GM12891 (cell line): Measurements from ENCODE around the gene XXYLT1.

Experiments
- DNase-seq: peaks from one replicate; pipeline ENCODE4 v3.0.0; 2011; ENCODE audit warnings: low spot score; ENCODE audit not compliant: insufficient read length
- FAIRE-seq: peaks from 2 replicates; lab custom pipeline; 2011; peaks lifted over from hg19 to GRCh38; lab: Jason Lieb, UNC
- PAX5 ChIP-seq: IDR thresholded peaks from 2 replicates; pipeline ENCODE4 v1.6.1; 2011; ENCODE audit warnings: low read length, moderate library complexity, mild to moderate bottlenecking; ENCODE audit not compliant: insufficient read depth, severe bottlenecking
- POLR2A ChIP-seq: IDR thresholded peaks from 2 replicates; pipeline ENCODE4 v1.6.1; 2011; ENCODE audit warnings: low read depth, low read length, control low read depth
- POLR2AphosphoS5 ChIP-seq: IDR thresholded peaks from 2 replicates; pipeline ENCODE4 v1.6.1; 2011; ENCODE audit warnings: low read depth, low read length, control low read depth
- POU2F2 ChIP-seq: IDR thresholded peaks from 2 replicates; pipeline ENCODE4 v1.6.1; 2011; ENCODE audit warnings: low read depth, mild to moderate bottlenecking, control low read depth, low read length, moderate library complexity
- SPI1 ChIP-seq: IDR thresholded peaks from 2 replicates; pipeline ENCODE4 v1.6.1; 2011; ENCODE audit warnings: low read depth, low read length, control low read depth
- TAF1 ChIP-seq: IDR thresholded peaks from 2 replicates; pipeline ENCODE4 v1.6.1; 2011; ENCODE audit warnings: low read depth, low read length, control low read depth

The XXYLT1 gene

GRCh38 chr3:195122261-195122660 is 148.7 kb downstream of the XXYLT1 start:
- FAIRE-seq (no peak), DNase-seq (no peak)
- TF ChIP-seq TAF1 (no peak), POU2F2 (no peak), POLR2AphosphoS5 (no peak)

- TF ChIP-seq TAF1 (no peak), POLR2AphosphoS5 (no peak), PAX5 (no peak), SPI1 (no peak)
- no peak for FAIRE-seq
Measured at GRCh38 chr3:195120267-195120601, 150.7 kb downstream of the XXYLT1 start.

GRCh38 chr3:195119461-195120266 is 151.3 kb downstream of the XXYLT1 start:
- TF ChIP-seq POLR2AphosphoS5: no peak
- TF ChIP-seq SPI1: no peak
- no peak for TF ChIP-seq POU2F2
- TF ChIP-seq PAX5: no peak
- TF ChIP-seq POLR2A: no peak
- TF ChIP-seq TAF1: no peak
- no peak for DNase-seq
- FAIRE-seq: no peak

More at GRCh38 chr3:195120267-195120601, 150.7 kb downstream of the XXYLT1 start:
- DNase-seq: no peak

GRCh38 chr3:195118671-195119070 is 152.3 kb downstream of the XXYLT1 start:
- no peak for FAIRE-seq
- no peak for DNase-seq
- TF ChIP-seq TAF1 (no peak), SPI1 (no peak), POU2F2 (no peak), POLR2A (no peak), POLR2AphosphoS5 (no peak), PAX5 (no peak)

- no peak for TF ChIP-seq POLR2A
- no peak for TF ChIP-seq TAF1
- no peak for TF ChIP-seq POU2F2
- TF ChIP-seq POLR2AphosphoS5: no peak
- TF ChIP-seq SPI1: no peak
- no peak for TF ChIP-seq PAX5
- FAIRE-seq (no peak), DNase-seq (no peak)
Measured at GRCh38 chr3:195117978-195118581, 152.9 kb downstream of the XXYLT1 start.

GRCh38 chr3:195116407-195117185 is 154.4 kb downstream of the XXYLT1 start:
- no peak for FAIRE-seq
- DNase-seq: no peak
- TF ChIP-seq POLR2AphosphoS5 (no peak), PAX5 (no peak), TAF1 (no peak), SPI1 (no peak), POU2F2 (no peak), POLR2A (no peak)

GRCh38 chr3:195115600-195116406 is 155.2 kb downstream of the XXYLT1 start:
- TF ChIP-seq POLR2AphosphoS5 (no peak), PAX5 (no peak), POLR2A (no peak), TAF1 (no peak), SPI1 (no peak), POU2F2 (no peak)
- FAIRE-seq (no peak), DNase-seq (no peak)

- TF ChIP-seq SPI1 (no peak), POLR2A (no peak), POU2F2 (no peak), PAX5 (no peak), TAF1 (no peak), POLR2AphosphoS5 (no peak)
- no peak for FAIRE-seq
- DNase-seq: no peak
Measured at GRCh38 chr3:195114786-195115599, 156.0 kb downstream of the XXYLT1 start.
